ENCODE data around the gene NOTCH2.

The NOTCH2 gene

GRCh38 chr1:119935915-119936314 is 133.5 kb downstream of the NOTCH2 start:
- 95% methylated on average over 2 of the region's 2 CpGs for WGBS
- Histone ChIP-seq H3K4me3 (ENCODE audit: low read length) (no peak overlapping the region), H3K27ac (ENCODE audit: low read depth, low read length) (no peak overlapping the region), H3K36me3 (ENCODE audit: insufficient read depth, low read length) (peaks cover 67% of the 10 kb centered on the region), H3K9me3 (ENCODE audit: insufficient read depth, low read depth, low read length) (no peaks in the 10 kb centered on the region), H3K4me1 (ENCODE audit: insufficient read depth, low read length) (no peaks in the 10 kb centered on the region; the same call in 1 of the 2 replicates), H3K27me3 (ENCODE audit: insufficient read depth, low read length) (no peaks in the 10 kb centered on the region), H3K9ac (ENCODE audit: low read depth, low read length) (no peak overlapping the region)

GRCh38 chr1:119935373-119935772 is 134.1 kb downstream of the NOTCH2 start:
- Histone ChIP-seq H3K27ac (ENCODE audit: low read depth, low read length) (no peak overlapping the region), H3K4me1 (ENCODE audit: insufficient read depth, low read length) (no peaks in the 10 kb centered on the region; the same call in 1 of the 2 replicates), H3K4me3 (ENCODE audit: low read length) (no peak overlapping the region), H3K36me3 (ENCODE audit: insufficient read depth, low read length) (peaks cover 63% of the 10 kb centered on the region), H3K9ac (ENCODE audit: low read depth, low read length) (no peak overlapping the region), H3K9me3 (ENCODE audit: insufficient read depth, low read depth, low read length) (no peaks in the 10 kb centered on the region), H3K27me3 (ENCODE audit: insufficient read depth, low read length) (no peaks in the 10 kb centered on the region)
- WGBS: 90% methylated on average over 1 of the region's 1 CpG

GRCh38 chr1:119933397-119933796 is 136.1 kb downstream of the NOTCH2 start:
- Histone ChIP-seq H3K36me3 (ENCODE audit: insufficient read depth, low read length) (peaks cover 62% of the 10 kb centered on the region), H3K9ac (ENCODE audit: low read depth, low read length) (no peak overlapping the region), H3K4me1 (ENCODE audit: insufficient read depth, low read length) (no peaks in the 10 kb centered on the region; the same call in 1 of the 2 replicates)

GRCh38 chr1:119929643-119930315 is 139.7 kb downstream of the NOTCH2 start:
- no peak overlapping the region for H3K27ac ChIP-seq (ENCODE audit: low read depth, low read length)
- peaks cover 62% of the 10 kb centered on the region for H3K36me3 ChIP-seq (ENCODE audit: insufficient read depth, low read length)
- H3K4me3 ChIP-seq (ENCODE audit: low read length): no peak overlapping the region
- no peaks in the 10 kb centered on the region for H3K4me1 ChIP-seq (ENCODE audit: insufficient read depth, low read length)
- H3K9ac ChIP-seq (ENCODE audit: low read depth, low read length): no peak overlapping the region
- no peaks in the 10 kb centered on the region for H3K9me3 ChIP-seq (ENCODE audit: insufficient read depth, low read depth, low read length)
- H3K27me3 ChIP-seq (ENCODE audit: insufficient read depth, low read length): no peaks in the 10 kb centered on the region
- 98% methylated on average over 1 of the region's 1 CpG for WGBS

More at GRCh38 chr1:119933397-119933796, 136.1 kb downstream of the NOTCH2 start:
- Histone ChIP-seq H3K27me3 (ENCODE audit: insufficient read depth, low read length) (no peaks in the 10 kb centered on the region), H3K27ac (ENCODE audit: low read depth, low read length) (no peak overlapping the region), H3K4me3 (ENCODE audit: low read length) (no peak overlapping the region), H3K9me3 (ENCODE audit: insufficient read depth, low read depth, low read length) (no peaks in the 10 kb centered on the region)

GRCh38 chr1:119926553-119926952 is 142.9 kb downstream of the NOTCH2 start:
- H3K36me3 ChIP-seq (ENCODE audit: insufficient read depth, low read length): peaks cover 74% of the 10 kb centered on the region
- 95% methylated on average over 3 of the region's 3 CpGs for WGBS
- H3K9me3 ChIP-seq (ENCODE audit: insufficient read depth, low read depth, low read length): no peaks in the 10 kb centered on the region
- H3K27me3 ChIP-seq (ENCODE audit: insufficient read depth, low read length): no peaks in the 10 kb centered on the region
- H3K27ac ChIP-seq (ENCODE audit: low read depth, low read length): no peak overlapping the region
- H3K4me1 ChIP-seq (ENCODE audit: insufficient read depth, low read length): no peaks in the 10 kb centered on the region
- H3K4me3 ChIP-seq (ENCODE audit: low read length): no peak overlapping the region
- no peak overlapping the region for H3K9ac ChIP-seq (ENCODE audit: low read depth, low read length)

GRCh38 chr1:119924948-119925898 is 144.2 kb downstream of the NOTCH2 start:
- 95% methylated on average over 18 of the region's 19 CpGs for WGBS
- H3K9ac ChIP-seq (ENCODE audit: low read depth, low read length): no peak overlapping the region
- peaks cover 86% of the 10 kb centered on the region for H3K36me3 ChIP-seq (ENCODE audit: insufficient read depth, low read length)

GRCh38 chr1:119920104-119920968 is 149.1 kb downstream of the NOTCH2 start:
- Histone ChIP-seq H3K27me3 (ENCODE audit: insufficient read depth, low read length) (no peaks in the 10 kb centered on the region), H3K27ac (ENCODE audit: low read depth, low read length) (no peak overlapping the region), H3K4me3 (ENCODE audit: low read length) (no peak overlapping the region), H3K36me3 (ENCODE audit: insufficient read depth, low read length) (peaks cover 96% of the 10 kb centered on the region), H3K9ac (ENCODE audit: low read depth, low read length) (no peak overlapping the region), H3K4me1 (ENCODE audit: insufficient read depth, low read length) (no peaks in the 10 kb centered on the region), H3K9me3 (ENCODE audit: insufficient read depth, low read depth, low read length) (no peaks in the 10 kb centered on the region)
- WGBS: 89% methylated on average over 8 of the region's 8 CpGs

More at GRCh38 chr1:119924948-119925898, 144.2 kb downstream of the NOTCH2 start:
- Histone ChIP-seq H3K4me1 (ENCODE audit: insufficient read depth, low read length) (no peaks in the 10 kb centered on the region), H3K27ac (ENCODE audit: low read depth, low read length) (no peak overlapping the region), H3K9me3 (ENCODE audit: insufficient read depth, low read depth, low read length) (no peaks in the 10 kb centered on the region), H3K4me3 (ENCODE audit: low read length) (no peak overlapping the region), H3K27me3 (ENCODE audit: insufficient read depth, low read length) (no peaks in the 10 kb centered on the region)

GRCh38 chr1:119919241-119919640 is 150.2 kb downstream of the NOTCH2 start:
- Histone ChIP-seq H3K9me3 (ENCODE audit: insufficient read depth, low read depth, low read length) (no peaks in the 10 kb centered on the region), H3K27ac (ENCODE audit: low read depth, low read length) (no peak overlapping the region), H3K36me3 (ENCODE audit: insufficient read depth, low read length) (peaks cover 96% of the 10 kb centered on the region), H3K4me1 (ENCODE audit: insufficient read depth, low read length) (no peaks in the 10 kb centered on the region), H3K9ac (ENCODE audit: low read depth, low read length) (no peak overlapping the region), H3K27me3 (ENCODE audit: insufficient read depth, low read length) (no peaks in the 10 kb centered on the region), H3K4me3 (ENCODE audit: low read length) (no peak overlapping the region)
- WGBS: 97% methylated on average over 7 of the region's 7 CpGs

- Histone ChIP-seq H3K9me3 (ENCODE audit: insufficient read depth, low read depth, low read length) (no peaks in the 10 kb centered on the region), H3K27ac (ENCODE audit: low read depth, low read length) (no peak overlapping the region), H3K4me3 (ENCODE audit: low read length) (no peak overlapping the region), H3K4me1 (ENCODE audit: insufficient read depth, low read length) (no peaks in the 10 kb centered on the region), H3K36me3 (ENCODE audit: insufficient read depth, low read length) (peaks cover 92% of the 10 kb centered on the region), H3K27me3 (ENCODE audit: insufficient read depth, low read length) (no peaks in the 10 kb centered on the region), H3K9ac (ENCODE audit: low read depth, low read length) (no peak overlapping the region)
- 95% methylated on average over 7 of the region's 7 CpGs for WGBS
These were observed 151.2 kb downstream of the NOTCH2 start for GRCh38 chr1:119918301-119918700.

GRCh38 chr1:119917304-119918055 is 152.0 kb downstream of the NOTCH2 start:
- no peaks in the 10 kb centered on the region for H3K9me3 ChIP-seq (ENCODE audit: insufficient read depth, low read depth, low read length)
- H3K36me3 ChIP-seq (ENCODE audit: insufficient read depth, low read length): peaks cover 84% of the 10 kb centered on the region
- WGBS: 96% methylated on average over 5 of the region's 5 CpGs
- H3K27ac ChIP-seq (ENCODE audit: low read depth, low read length): no peak overlapping the region
- H3K9ac ChIP-seq (ENCODE audit: low read depth, low read length): no peak overlapping the region
- no peaks in the 10 kb centered on the region for H3K27me3 ChIP-seq (ENCODE audit: insufficient read depth, low read length)
- H3K4me3 ChIP-seq (ENCODE audit: low read length): no peak overlapping the region
- no peaks in the 10 kb centered on the region for H3K4me1 ChIP-seq (ENCODE audit: insufficient read depth, low read length)

All from HUES64 (cell line).